22Rv1 (cell line): Measurements from ENCODE around the gene TOP3B.

Experiments
- H3K27ac ChIP-seq: fragments of 450-650 bp; 2 replicates; pipeline ENCODE4 v1.5.1; 2017
- ZFX ChIP-seq: fragments of 450-650 bp; IDR thresholded peaks from 2 replicates; pipeline ENCODE4 v1.6.1; 2017; ENCODE audit warnings: antibody characterized with exemption, borderline replicate concordance
- TF ChIP-seq, protein P1 (sequence below): fragments of 450-650 bp; IDR thresholded peaks from 2 replicates; pipeline ENCODE4 v1.5.1; 2017; ENCODE audit warnings: mild to moderate bottlenecking

Gene TOP3B

GRCh38 chr22:21951062-21951461 is 31.5 kb downstream of the TOP3B start:
- no peak overlapping the region for H3K27ac ChIP-seq
- TF ChIP-seq, protein P1, sequence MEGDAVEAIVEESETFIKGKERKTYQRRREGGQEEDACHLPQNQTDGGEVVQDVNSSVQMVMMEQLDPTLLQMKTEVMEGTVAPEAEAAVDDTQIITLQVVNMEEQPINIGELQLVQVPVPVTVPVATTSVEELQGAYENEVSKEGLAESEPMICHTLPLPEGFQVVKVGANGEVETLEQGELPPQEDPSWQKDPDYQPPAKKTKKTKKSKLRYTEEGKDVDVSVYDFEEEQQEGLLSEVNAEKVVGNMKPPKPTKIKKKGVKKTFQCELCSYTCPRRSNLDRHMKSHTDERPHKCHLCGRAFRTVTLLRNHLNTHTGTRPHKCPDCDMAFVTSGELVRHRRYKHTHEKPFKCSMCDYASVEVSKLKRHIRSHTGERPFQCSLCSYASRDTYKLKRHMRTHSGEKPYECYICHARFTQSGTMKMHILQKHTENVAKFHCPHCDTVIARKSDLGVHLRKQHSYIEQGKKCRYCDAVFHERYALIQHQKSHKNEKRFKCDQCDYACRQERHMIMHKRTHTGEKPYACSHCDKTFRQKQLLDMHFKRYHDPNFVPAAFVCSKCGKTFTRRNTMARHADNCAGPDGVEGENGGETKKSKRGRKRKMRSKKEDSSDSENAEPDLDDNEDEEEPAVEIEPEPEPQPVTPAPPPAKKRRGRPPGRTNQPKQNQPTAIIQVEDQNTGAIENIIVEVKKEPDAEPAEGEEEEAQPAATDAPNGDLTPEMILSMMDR, result no peak
- no peak for TF ChIP-seq ZFX

DNA sequence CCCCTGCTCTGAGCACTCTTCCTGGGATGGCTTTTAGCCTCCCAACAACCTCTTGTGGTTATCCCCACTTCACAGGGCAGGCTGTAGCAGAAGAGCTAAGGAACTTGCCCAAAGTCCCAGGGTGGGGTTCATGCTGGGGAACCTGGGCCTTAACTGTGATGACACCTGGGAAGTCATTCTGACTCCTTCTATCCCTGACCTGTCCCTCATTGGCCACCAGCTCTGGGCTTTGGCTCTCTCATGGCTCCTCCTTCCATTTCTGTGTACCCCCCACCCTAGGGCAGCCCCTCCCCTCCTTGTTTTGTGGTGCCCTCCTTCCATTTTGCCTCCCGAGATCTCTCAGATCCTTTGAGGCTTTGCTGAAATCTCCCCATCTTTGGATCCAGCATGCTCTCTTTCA is 32.6 kb downstream of the TOP3B start:
- no peak for TF ChIP-seq ZFX
- TF ChIP-seq, protein P1, result no peak
- no peak overlapping the region for H3K27ac ChIP-seq

DNA sequence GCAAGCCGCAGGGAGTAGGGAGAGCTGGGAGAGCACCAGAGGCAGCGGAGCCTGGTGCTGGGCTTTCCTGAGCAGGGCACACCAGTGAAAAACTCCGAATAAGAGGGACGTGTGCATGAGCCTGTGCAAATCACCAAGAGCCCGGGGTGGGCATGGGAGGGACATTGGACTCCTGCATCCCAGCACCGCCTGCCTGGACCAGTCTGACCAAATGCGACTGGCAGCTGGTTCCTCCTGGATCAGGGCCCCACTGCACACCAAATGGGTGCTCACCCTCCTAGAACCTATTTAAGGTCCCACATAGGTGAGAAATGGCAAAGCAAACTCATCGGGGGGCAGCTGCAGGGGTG is 33.0 kb downstream of the TOP3B start:
- TF ChIP-seq, protein P1, result no peak
- no peak for TF ChIP-seq ZFX
- no peak overlapping the region for H3K27ac ChIP-seq

DNA sequence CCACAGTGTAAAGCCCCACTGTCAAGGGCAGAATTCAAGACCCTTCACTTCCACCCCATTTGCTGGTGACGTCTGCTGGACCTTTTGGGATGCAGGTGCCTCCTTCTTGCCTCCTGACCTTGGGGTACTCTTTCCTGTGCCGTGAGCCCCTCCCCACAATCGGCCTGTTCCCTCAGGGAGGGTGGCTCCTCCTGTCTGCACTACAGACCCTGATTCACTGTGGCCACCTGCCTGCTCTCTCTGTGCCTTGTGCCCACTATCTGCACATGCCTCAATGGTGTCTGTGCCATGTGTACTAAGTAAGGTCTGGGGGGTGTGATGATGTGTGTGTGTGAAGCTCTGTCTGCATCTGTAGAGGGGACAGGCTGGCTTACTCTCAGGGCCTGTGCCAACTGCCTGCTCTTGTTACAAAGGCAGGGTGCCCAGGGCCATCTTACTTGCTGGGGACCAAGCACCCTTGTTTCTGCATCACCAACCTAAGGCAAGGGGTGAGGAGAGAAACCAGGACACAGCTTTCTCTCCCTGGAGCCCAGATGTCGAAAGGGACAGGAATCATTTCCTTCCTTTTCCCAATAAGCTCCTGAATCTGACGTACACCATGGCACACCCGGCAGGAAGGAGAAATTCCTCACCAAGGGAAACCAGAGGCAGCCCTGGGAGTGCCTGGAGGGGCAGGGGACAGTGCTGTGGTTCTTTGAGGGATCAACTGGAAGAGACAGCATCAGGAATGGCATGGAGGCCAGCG is 33.6 kb downstream of the TOP3B start:
- TF ChIP-seq ZFX, result no peak
- TF ChIP-seq, protein P1, result no peak
- H3K27ac ChIP-seq, result no peak overlapping the region

GRCh38 chr22:21948390-21948789 is 34.2 kb downstream of the TOP3B start:
- TF ChIP-seq, protein P1, result no peak
- no peak for TF ChIP-seq ZFX
- no peak overlapping the region for H3K27ac ChIP-seq

DNA sequence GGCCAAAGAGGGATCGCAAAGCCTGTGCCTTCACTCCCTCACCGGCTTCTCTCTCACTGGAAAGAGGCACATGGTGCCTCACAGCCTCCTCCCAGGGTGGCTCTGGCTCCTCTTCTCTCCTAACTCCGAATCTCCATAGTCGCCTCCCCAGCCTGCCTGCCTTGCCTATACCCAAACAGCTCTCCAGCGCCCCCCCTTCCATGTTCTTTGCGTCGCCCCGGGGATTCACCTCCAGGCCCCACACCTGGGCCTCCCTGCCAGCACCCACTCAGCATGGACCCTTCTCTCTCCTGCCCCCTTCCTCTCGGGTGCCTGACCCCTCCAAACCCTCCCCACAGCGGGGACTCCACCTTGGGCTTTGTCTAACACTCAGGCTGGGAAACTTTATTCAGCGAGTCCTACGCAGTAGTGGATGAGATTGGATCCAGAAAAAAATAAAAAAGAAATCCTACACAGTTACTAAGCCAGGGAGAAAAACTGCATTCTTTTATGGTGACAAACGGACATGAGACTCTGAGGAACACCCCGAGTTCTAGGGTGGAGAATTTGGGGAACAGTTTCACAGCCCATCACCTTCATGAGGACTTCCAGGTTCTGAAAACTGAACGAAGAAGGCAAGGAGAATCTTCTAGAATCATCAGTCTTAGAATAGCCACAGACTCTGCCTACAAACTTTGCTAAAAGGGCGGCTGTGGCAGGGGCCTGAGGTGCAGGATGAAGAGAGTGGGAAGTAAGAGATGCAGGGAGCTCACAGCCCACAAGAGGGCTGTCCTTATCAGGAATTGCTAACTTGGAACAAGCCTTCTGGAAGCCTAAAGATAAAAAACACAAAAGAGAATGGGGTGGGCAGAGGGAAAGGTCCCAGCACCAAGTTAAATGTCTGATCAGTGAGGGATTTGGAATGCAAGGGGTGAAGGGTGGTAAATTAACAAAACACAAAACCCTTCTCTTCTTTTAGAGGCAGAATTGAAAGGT is 35.3 kb downstream of the TOP3B start:
- H3K27ac ChIP-seq, result no peak overlapping the region

More for the DNA sequence above, 35.3 kb downstream of the TOP3B start:
- no peak for TF ChIP-seq ZFX
- TF ChIP-seq, protein P1, result no peak
